Neural progenitor cell (in vitro differentiated cells): ENCODE results near the gene DOCK4. TPM values are rescaled to one million over a fixed set of nuclear protein-coding genes. Genes with fewer than 3 reads are reported as not detected.

Experiments
- DNase-seq: peaks from one replicate; pipeline ENCODE4 v3.0.0-alpha.2; 2016; ENCODE audit warnings: low spot score
- H2AFZ ChIP-seq: fragments of 200-600 bp; sonication (generic); replicated peaks from 2 replicates; pipeline ENCODE4 v1.6.1; 2016; ENCODE audit warnings: antibody characterized with exemption
- H3F3A ChIP-seq: fragments of 200-600 bp; sonication (generic); 2 replicates; pipeline ENCODE4 v1.6.1; 2016; ENCODE audit warnings: antibody characterized with exemption, low read depth
- H3K27ac ChIP-seq: fragments of 200-600 bp; sonication (generic); 2 replicates; pipeline ENCODE4 v1.5.1; 2016; ENCODE audit warnings: mild to moderate bottlenecking
- H3K27me3 ChIP-seq: fragments of 200-600 bp; sonication (generic); 2 replicates; pipeline ENCODE4 v1.6.1; 2016; ENCODE audit warnings: mild to moderate bottlenecking, moderate library complexity
- H3K36me3 ChIP-seq: fragments of 200-600 bp; sonication (generic); 2 replicates; pipeline ENCODE4 v1.5.1; 2016
- H3K4me1 ChIP-seq: fragments of 200-600 bp; sonication (generic); 2 replicates; pipeline ENCODE4 v1.6.1; 2016; ENCODE audit warnings: mixed run types
- H3K4me2 ChIP-seq: fragments of 200-600 bp; sonication (generic); 2 replicates; pipeline ENCODE4 v1.6.1; 2016
- H3K4me3 ChIP-seq: fragments of 200-600 bp; sonication (generic); 2 replicates; pipeline ENCODE4 v1.5.1; 2016
- H3K79me2 ChIP-seq: fragments of 200-600 bp; sonication (generic); 2 replicates; pipeline ENCODE4 v1.6.1; 2016; ENCODE audit warnings: low read depth
- H3K9ac ChIP-seq: fragments of 200-600 bp; sonication (generic); 2 replicates; pipeline ENCODE4 v1.6.1; 2016
- H3K9me3 ChIP-seq: fragments of 200-600 bp; sonication (generic); 2 replicates; pipeline ENCODE4 v1.5.1; 2016; ENCODE audit warnings: low read depth
- H4K20me1 ChIP-seq: fragments of 200-600 bp; sonication (generic); 2 replicates; pipeline ENCODE4 v1.6.1; 2016; ENCODE audit warnings: low read depth
- H3K27ac Mint-ChIP-seq: 3 replicates; pipeline ENCODE4 v1.8.0; 2021; ENCODE audit warnings: mixed read lengths
- H3K27me3 Mint-ChIP-seq: 2 replicates; pipeline ENCODE4 v1.8.0; 2022; ENCODE audit warnings: low read depth, mild to moderate bottlenecking, inconsistent platforms, moderate library complexity, mixed read lengths; ENCODE audit not compliant: insufficient read depth
- H3K36me3 Mint-ChIP-seq: 3 replicates; pipeline ENCODE4 v1.8.0; 2021; ENCODE audit warnings: mixed read lengths
- H3K4me1 Mint-ChIP-seq: 3 replicates; pipeline ENCODE4 v1.8.0; 2021; ENCODE audit warnings: mixed read lengths
- H3K4me3 Mint-ChIP-seq: 3 replicates; pipeline ENCODE4 v1.8.0; 2021; ENCODE audit warnings: mild to moderate bottlenecking, moderate library complexity, mixed read lengths
- H3K9me3 Mint-ChIP-seq: 3 replicates; pipeline ENCODE4 v1.8.0; 2020; ENCODE audit warnings: mixed read lengths
- CTCF ChIP-seq: fragments of 200-600 bp; sonication (generic); IDR thresholded peaks from 2 replicates; pipeline ENCODE4 v1.5.1; 2017; ENCODE audit warnings: antibody characterized with exemption, mild to moderate bottlenecking
- EZH2 ChIP-seq: fragments of 200-600 bp; sonication (generic); IDR thresholded peaks from 2 replicates; pipeline ENCODE4 v1.6.1; 2017; ENCODE audit warnings: antibody characterized with exemption, mild to moderate bottlenecking, moderate library complexity
- EZH2phosphoT487 ChIP-seq: fragments of 200-600 bp; sonication (generic); IDR thresholded peaks from 2 replicates; pipeline ENCODE4 v1.6.1; 2017; ENCODE audit warnings: antibody characterized with exemption
- total RNA-seq: library from RNA; depleted of rRNA; stranded (reverse); fragments of >200 nt; gene quantifications from 2 replicates; pipeline ENCODE4 v1.2.3, GENCODE V29; 2015; ENCODE audit warnings: low replicate concordance

Gene DOCK4
- total RNA-seq, 1 donor from 2014 or later = 11.4 TPM

- no peaks in the 10 kb centered on the region for H3K4me1 Mint-ChIP-seq
- Histone ChIP-seq H3K27me3 (no peaks in the 10 kb centered on the region), H3F3A (no peaks in the 10 kb centered on the region), H2AFZ (no peak overlapping the region), H3K27ac (no peak overlapping the region), H3K4me1 (no peaks in the 10 kb centered on the region), H3K4me3 (no peak overlapping the region), H4K20me1 (no peaks in the 10 kb centered on the region), H3K9me3 (no peaks in the 10 kb centered on the region), H3K36me3 (no peaks in the 10 kb centered on the region), H3K79me2 (no peaks in the 10 kb centered on the region), H3K4me2 (no peak overlapping the region), H3K9ac (no peak overlapping the region)
- H3K4me3 Mint-ChIP-seq = no peak overlapping the region
- TF ChIP-seq EZH2phosphoT487 = no peak
- no peak for TF ChIP-seq EZH2
- TF ChIP-seq CTCF = no peak
- H3K27me3 Mint-ChIP-seq = peaks cover 2% of the 10 kb centered on the region
- no peaks in the 10 kb centered on the region for H3K9me3 Mint-ChIP-seq
- no peak for DNase-seq
- H3K36me3 Mint-ChIP-seq = no peaks in the 10 kb centered on the region
- no peak overlapping the region for H3K27ac Mint-ChIP-seq
Measured at GRCh38 chr7:112018305-112019030, 187.7 kb downstream of the DOCK4 start.

GRCh38 chr7:112015146-112015545 lies 191.1 kb downstream of the DOCK4 start:
- Histone ChIP-seq H2AFZ (no peak overlapping the region), H3F3A (no peaks in the 10 kb centered on the region), H3K36me3 (no peaks in the 10 kb centered on the region), H3K79me2 (no peaks in the 10 kb centered on the region), H3K9me3 (no peaks in the 10 kb centered on the region), H3K27me3 (no peaks in the 10 kb centered on the region), H4K20me1 (no peaks in the 10 kb centered on the region), H3K4me2 (no peak overlapping the region), H3K9ac (no peak overlapping the region), H3K27ac (no peak overlapping the region), H3K4me3 (no peak overlapping the region), H3K4me1 (no peaks in the 10 kb centered on the region)
- H3K4me1 Mint-ChIP-seq = peaks cover 3% of the 10 kb centered on the region
- H3K27ac Mint-ChIP-seq = no peak overlapping the region
- H3K27me3 Mint-ChIP-seq = peaks cover 5% of the 10 kb centered on the region
- H3K36me3 Mint-ChIP-seq = no peaks in the 10 kb centered on the region
- H3K9me3 Mint-ChIP-seq = no peaks in the 10 kb centered on the region
- H3K4me3 Mint-ChIP-seq = no peak overlapping the region
- TF ChIP-seq CTCF (no peak), EZH2 (no peak), EZH2phosphoT487 (no peak)
- DNase-seq = no peak

GRCh38 chr7:112014347-112014746 lies 191.9 kb downstream of the DOCK4 start:
- Mint-ChIP-seq H3K27ac (no peak overlapping the region), H3K4me3 (no peak overlapping the region), H3K4me1 (peaks cover 3% of the 10 kb centered on the region), H3K9me3 (no peaks in the 10 kb centered on the region), H3K36me3 (no peaks in the 10 kb centered on the region), H3K27me3 (peaks cover 5% of the 10 kb centered on the region)
- no peaks in the 10 kb centered on the region for H3K9me3 ChIP-seq
- H3F3A ChIP-seq = no peaks in the 10 kb centered on the region
- no peak overlapping the region for H2AFZ ChIP-seq
- H3K4me3 ChIP-seq = no peak overlapping the region
- H3K9ac ChIP-seq = no peak overlapping the region
- H3K36me3 ChIP-seq = no peaks in the 10 kb centered on the region
- H3K27ac ChIP-seq = no peak overlapping the region
- no peaks in the 10 kb centered on the region for H4K20me1 ChIP-seq
- H3K27me3 ChIP-seq = no peaks in the 10 kb centered on the region
- DNase-seq = no peak
- no peaks in the 10 kb centered on the region for H3K4me1 ChIP-seq
- no peak for TF ChIP-seq CTCF
- no peak for TF ChIP-seq EZH2phosphoT487
- TF ChIP-seq EZH2 = no peak
- no peak overlapping the region for H3K4me2 ChIP-seq
- H3K79me2 ChIP-seq = no peaks in the 10 kb centered on the region
